ENCODE data around the gene CIT. TPM values are rescaled to one million over a fixed set of nuclear protein-coding genes. Genes with fewer than 3 reads are reported as not detected.

Gene CIT
- total and polyA plus RNA-seq, 7 experiments from 2014 or later, result 0.43 to 69.9 (median 1.7) TPM

DNA sequence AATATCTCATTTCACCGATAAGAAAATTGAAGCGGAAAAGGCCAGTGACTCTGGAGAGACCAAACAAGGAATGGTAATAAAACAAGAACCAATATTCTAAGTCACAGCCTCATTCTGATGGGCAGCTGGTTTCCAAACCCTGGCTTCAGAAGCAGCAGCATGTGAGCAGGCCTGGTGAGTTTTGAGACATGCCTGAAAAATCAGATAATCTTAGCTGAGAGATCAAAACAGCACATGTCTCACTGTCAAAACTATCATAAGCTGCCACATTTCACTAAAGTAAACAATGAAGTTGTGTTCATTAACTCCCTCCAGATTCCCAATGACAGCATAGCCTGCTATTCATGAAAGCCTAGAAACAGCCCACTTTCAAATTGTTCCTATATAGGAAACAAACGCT, 36.5 kb downstream of the CIT start:
- H3K27me3 Mint-ChIP-seq, result no peaks in the 10 kb centered on the region

DNA sequence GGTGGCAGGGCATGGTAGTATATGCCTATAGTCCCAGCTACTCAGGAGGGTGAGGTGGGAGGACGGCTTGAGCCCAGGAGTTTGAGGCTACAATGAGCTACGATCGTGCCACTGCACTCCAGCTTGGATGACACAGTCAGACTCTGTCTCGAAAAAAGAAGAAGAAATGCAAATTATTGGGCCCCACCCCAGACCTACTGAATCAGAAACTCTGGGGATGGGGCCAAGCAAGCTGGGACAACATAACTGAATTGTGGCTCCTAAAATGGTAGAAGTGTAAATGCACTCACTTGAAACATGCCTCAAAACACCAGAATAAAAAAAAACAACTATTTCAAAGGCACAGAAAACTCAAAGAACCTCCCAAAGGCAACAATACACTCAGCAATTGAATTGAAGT, 37.0 kb downstream of the CIT start:
- Histone ChIP-seq H3K4me3 (ENCODE audit: low read length) (no peak overlapping the region), H3K27me3 (ENCODE audit: control insufficient read depth in 2 of 2, insufficient read depth in 2 of 2, low read length in 2 of 2) (no peaks in the 10 kb centered on the region), H3K9me3 (ENCODE audit: control insufficient read depth in 2 of 3, low read length in 3 of 3) (peaks cover 0 to 10% (median 0%) of the 10 kb centered on the region in 3 experiments), H3K4me1 (ENCODE audit: control insufficient read depth in 2 of 2, insufficient read depth in 2 of 2, low read length in 2 of 2) (no peaks in the 10 kb centered on the region), H3K36me3 (ENCODE audit: control insufficient read depth in 2 of 3, insufficient read depth in 3 of 3, low read length in 3 of 3) (no peaks in the 10 kb centered on the region), H3K27ac (ENCODE audit: low read depth, low read length) (no peak overlapping the region)
- ChIA-PET CTCF (no interaction called here), POLR2A (no interaction called here)
- H3K9me3 Mint-ChIP-seq, result peaks cover 0 to 17% (median 5%) of the 10 kb centered on the region in 11 donors
- ATAC-seq (no peak), DNase-seq (no peak)
- peaks cover 4 to 44% (median 7%) of the 10 kb centered on the region in 5 donors for H3K36me3 Mint-ChIP-seq
- H3K27ac Mint-ChIP-seq, result no peak overlapping the region
- no peaks in the 10 kb centered on the region for H3K4me1 Mint-ChIP-seq
- H3K27me3 Mint-ChIP-seq, result no peaks in the 10 kb centered on the region
- intact Hi-C loops (cut with micrococcal nuclease), result no loop called here
- H3K4me3 Mint-ChIP-seq, result no peak overlapping the region

More for the DNA sequence above, 36.5 kb downstream of the CIT start:
- H3K4me1 Mint-ChIP-seq, result no peaks in the 10 kb centered on the region
- DNase-seq (no peak), ATAC-seq (no peak)
- Histone ChIP-seq H3K27ac (ENCODE audit: low read depth, low read length) (no peak overlapping the region), H3K36me3 (ENCODE audit: control insufficient read depth in 2 of 3, insufficient read depth in 3 of 3, low read length in 3 of 3) (no peaks in the 10 kb centered on the region), H3K4me1 (ENCODE audit: control insufficient read depth in 2 of 2, insufficient read depth in 2 of 2, low read length in 2 of 2) (no peaks in the 10 kb centered on the region), H3K9me3 (ENCODE audit: control insufficient read depth in 2 of 3, low read length in 3 of 3) (peaks cover 0 to 10% (median 0%) of the 10 kb centered on the region in 3 experiments), H3K4me3 (ENCODE audit: low read length) (no peak overlapping the region), H3K27me3 (ENCODE audit: control insufficient read depth in 2 of 2, insufficient read depth in 2 of 2, low read length in 2 of 2) (no peaks in the 10 kb centered on the region)
- no peak overlapping the region for H3K27ac Mint-ChIP-seq
- H3K9me3 Mint-ChIP-seq, result peaks cover 0 to 17% (median 5%) of the 10 kb centered on the region in 11 donors
- H3K36me3 Mint-ChIP-seq, result peaks cover 4 to 45% (median 7%) of the 10 kb centered on the region in 5 donors
- intact Hi-C loops (cut with micrococcal nuclease), result no loop called here
- CTCF ChIA-PET, result no interaction called here
- POLR2A ChIA-PET, result no interaction called here
- H3K4me3 Mint-ChIP-seq, result no peak overlapping the region

DNA sequence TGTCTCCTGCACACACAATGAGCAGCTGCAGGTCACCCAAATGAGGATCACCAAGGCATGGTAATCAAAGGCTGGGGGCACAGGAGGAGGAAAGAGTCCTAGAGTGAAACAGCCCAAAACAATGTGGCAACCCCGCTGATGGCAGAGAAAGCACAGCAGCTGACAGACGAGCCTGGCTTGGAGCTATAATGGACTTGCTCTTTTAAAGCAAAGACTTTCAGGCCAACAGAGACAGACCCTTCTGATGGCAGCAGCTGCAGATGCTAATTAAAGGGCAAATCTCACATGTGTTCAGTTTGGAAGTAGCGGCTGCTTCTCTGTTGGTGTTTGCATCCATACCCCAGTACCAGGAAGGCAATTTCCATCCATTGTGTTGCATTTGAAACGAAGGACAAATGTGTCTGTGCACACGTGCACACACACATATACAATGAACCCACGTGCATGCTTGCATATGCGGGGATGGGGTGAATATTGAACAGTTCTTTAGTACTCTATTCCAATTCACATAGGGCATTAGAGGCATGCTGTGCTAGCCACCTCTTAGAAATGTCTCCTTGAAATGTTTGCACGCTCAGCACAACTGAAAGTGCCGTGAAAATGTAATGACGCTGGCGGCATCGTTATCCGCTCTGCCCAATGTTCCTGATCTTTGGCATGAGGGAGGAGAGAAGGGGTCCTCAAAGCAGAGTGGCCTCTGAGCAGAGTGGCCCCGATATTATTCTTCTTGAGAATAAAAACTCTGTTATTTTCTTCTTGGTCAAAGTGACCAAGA, 38.1 kb downstream of the CIT start:
- Histone ChIP-seq H3K9me3 (ENCODE audit: control insufficient read depth in 2 of 3, low read length in 3 of 3) (peaks cover 0 to 10% (median 0%) of the 10 kb centered on the region in 3 experiments), H3K36me3 (ENCODE audit: control insufficient read depth in 2 of 3, insufficient read depth in 3 of 3, low read length in 3 of 3) (no peaks in the 10 kb centered on the region), H3K4me3 (ENCODE audit: low read length) (no peak overlapping the region), H3K27me3 (ENCODE audit: control insufficient read depth in 2 of 2, insufficient read depth in 2 of 2, low read length in 2 of 2) (no peaks in the 10 kb centered on the region), H3K4me1 (ENCODE audit: control insufficient read depth in 2 of 2, insufficient read depth in 2 of 2, low read length in 2 of 2) (no peaks in the 10 kb centered on the region), H3K27ac (ENCODE audit: low read depth, low read length) (no peak overlapping the region)
- CTCF ChIA-PET, result no interaction called here
- intact Hi-C loops (cut with micrococcal nuclease), result no loop called here
- Mint-ChIP-seq H3K36me3 (peaks cover 4 to 42% (median 7%) of the 10 kb centered on the region in 5 donors), H3K4me1 (no peaks in the 10 kb centered on the region), H3K27me3 (no peaks in the 10 kb centered on the region), H3K4me3 (no peak overlapping the region), H3K27ac (no peak overlapping the region), H3K9me3 (peaks cover 0 to 17% (median 5%) of the 10 kb centered on the region in 11 donors)
- no peak for ATAC-seq
- POLR2A ChIA-PET, result no interaction called here
- DNase-seq, result no peak

DNA sequence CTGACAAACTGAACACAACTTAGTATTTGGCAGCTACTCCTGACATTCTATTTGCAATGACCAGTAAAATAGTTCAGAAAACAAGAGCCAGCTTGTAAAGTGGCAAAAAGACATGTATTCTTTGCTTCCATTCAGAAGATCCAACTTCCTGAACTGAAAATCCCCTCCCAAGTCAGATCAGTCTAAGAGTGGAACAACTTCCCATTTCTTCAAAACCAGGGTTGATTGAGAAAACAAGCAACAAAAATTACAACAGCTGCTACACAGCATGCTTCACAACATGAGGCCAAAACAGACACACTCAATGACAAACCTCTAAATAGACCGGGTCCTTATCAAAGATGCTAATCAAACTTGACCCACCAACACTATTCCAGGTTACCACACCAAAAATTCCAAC, 40.3 kb downstream of the CIT start:
- Histone ChIP-seq H3K4me1 (ENCODE audit: control insufficient read depth in 2 of 2, insufficient read depth in 2 of 2, low read length in 2 of 2) (no peaks in the 10 kb centered on the region), H3K36me3 (ENCODE audit: control insufficient read depth in 2 of 3, insufficient read depth in 3 of 3, low read length in 3 of 3) (no peaks in the 10 kb centered on the region), H3K27ac (ENCODE audit: low read depth, low read length) (no peak overlapping the region), H3K9me3 (ENCODE audit: control insufficient read depth in 2 of 3, low read length in 3 of 3) (peaks cover 0 to 9% (median 0%) of the 10 kb centered on the region in 3 experiments), H3K27me3 (ENCODE audit: control insufficient read depth in 2 of 2, insufficient read depth in 2 of 2, low read length in 2 of 2) (no peaks in the 10 kb centered on the region), H3K4me3 (ENCODE audit: low read length) (no peak overlapping the region)
- ATAC-seq (no peak), DNase-seq (no peak)
- Mint-ChIP-seq H3K27ac (no peak overlapping the region), H3K36me3 (peaks cover 0 to 33% (median 5%) of the 10 kb centered on the region in 5 donors), H3K4me3 (no peak overlapping the region), H3K27me3 (no peaks in the 10 kb centered on the region), H3K9me3 (peaks cover 0 to 15% (median 4%) of the 10 kb centered on the region in 11 donors), H3K4me1 (no peaks in the 10 kb centered on the region)
- intact Hi-C loops (cut with micrococcal nuclease), result no loop called here
- ChIA-PET CTCF (no interaction called here), POLR2A (no interaction called here)

DNA sequence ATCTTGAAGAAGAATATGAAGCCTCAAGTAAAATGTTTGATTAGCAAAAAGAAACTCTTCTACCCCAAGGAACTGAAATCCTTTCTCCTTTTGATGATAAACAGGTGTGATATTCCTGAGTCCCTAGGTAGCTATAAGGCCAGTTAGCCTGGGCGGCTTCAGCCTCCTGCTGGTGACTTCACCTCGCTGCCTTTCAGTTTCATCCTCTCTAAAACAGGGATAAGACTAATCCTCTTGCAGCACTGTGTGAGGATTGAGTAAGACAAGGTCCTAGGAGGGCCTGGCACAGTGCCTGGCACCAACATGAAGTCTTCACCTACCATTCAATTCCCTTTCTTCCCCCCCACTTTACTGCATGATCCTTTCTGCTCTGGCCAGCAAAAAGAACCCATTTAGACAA, 42.1 kb downstream of the CIT start:
- intact Hi-C loops (cut with micrococcal nuclease), result no loop called here
- no peak overlapping the region for H3K27ac ChIP-seq (ENCODE audit: low read depth, low read length)
- ChIA-PET CTCF (no interaction called here), POLR2A (no interaction called here)
- H3K27me3 Mint-ChIP-seq, result no peaks in the 10 kb centered on the region
- H3K4me3 ChIP-seq (ENCODE audit: low read length), result no peak overlapping the region
- H3K4me3 Mint-ChIP-seq, result no peak overlapping the region
- ATAC-seq (no peak), DNase-seq (no peak)
- no peaks in the 10 kb centered on the region for H3K36me3 ChIP-seq (ENCODE audit: control insufficient read depth in 2 of 3, insufficient read depth in 3 of 3, low read length in 3 of 3)
- H3K4me1 Mint-ChIP-seq, result no peaks in the 10 kb centered on the region
- no peaks in the 10 kb centered on the region for H3K27me3 ChIP-seq (ENCODE audit: control insufficient read depth in 2 of 2, insufficient read depth in 2 of 2, low read length in 2 of 2)
- no peaks in the 10 kb centered on the region for H3K9me3 ChIP-seq (ENCODE audit: control insufficient read depth in 2 of 3, low read length in 3 of 3)
- H3K9me3 Mint-ChIP-seq, result peaks cover 0 to 1% (median 0%) of the 10 kb centered on the region in 11 donors
- peaks cover 0 to 27% (median 0%) of the 10 kb centered on the region in 5 donors for H3K36me3 Mint-ChIP-seq
- H3K4me1 ChIP-seq (ENCODE audit: control insufficient read depth in 2 of 2, insufficient read depth in 2 of 2, low read length in 2 of 2), result no peaks in the 10 kb centered on the region
- no peak overlapping the region for H3K27ac Mint-ChIP-seq

DNA sequence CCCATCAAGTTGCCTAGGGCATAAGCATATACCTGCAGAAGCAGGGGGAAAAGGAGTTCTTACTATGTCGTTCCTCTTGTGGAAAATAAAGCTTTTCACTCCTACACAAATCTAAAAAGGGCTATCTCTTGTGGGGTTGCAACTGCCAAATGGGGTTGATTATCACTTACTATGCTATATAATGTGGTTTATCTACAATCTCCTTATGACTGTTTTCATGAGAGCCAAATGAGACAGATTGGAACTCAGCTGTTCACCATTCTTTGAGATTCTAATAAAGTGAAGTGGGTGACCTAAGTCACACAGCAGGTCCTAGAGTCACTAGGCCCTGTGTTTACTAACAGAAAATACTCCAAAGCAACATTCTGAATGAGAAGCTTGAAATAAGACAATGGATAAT, 47.7 kb downstream of the CIT start:
- intact Hi-C loops (cut with micrococcal nuclease), result no loop called here
- Mint-ChIP-seq H3K4me1 (peaks cover 0 to 1% (median 0%) of the 10 kb centered on the region in 7 donors), H3K9me3 (peaks cover 0 to 3% (median 0%) of the 10 kb centered on the region in 11 donors), H3K36me3 (peaks cover 0 to 41% (median 0%) of the 10 kb centered on the region in 5 donors), H3K4me3 (no peak overlapping the region), H3K27ac (peak overlapping the region in 1 of 9 donors; percentile 24), H3K27me3 (no peaks in the 10 kb centered on the region)
- CTCF ChIA-PET, result no interaction called here
- no peak for DNase-seq
- no peak overlapping the region for H3K4me3 ChIP-seq (ENCODE audit: low read length)
- POLR2A ChIA-PET, result no interaction called here
- no peaks in the 10 kb centered on the region for H3K4me1 ChIP-seq (ENCODE audit: control insufficient read depth in 2 of 2, insufficient read depth in 2 of 2, low read length in 2 of 2)
- no peaks in the 10 kb centered on the region for H3K36me3 ChIP-seq (ENCODE audit: control insufficient read depth in 2 of 3, insufficient read depth in 3 of 3, low read length in 3 of 3)
- no peaks in the 10 kb centered on the region for H3K9me3 ChIP-seq (ENCODE audit: control insufficient read depth in 2 of 3, low read length in 3 of 3)
- no peak for ATAC-seq
- no peak overlapping the region for H3K27ac ChIP-seq (ENCODE audit: low read depth, low read length)
- no peaks in the 10 kb centered on the region for H3K27me3 ChIP-seq (ENCODE audit: control insufficient read depth in 2 of 2, insufficient read depth in 2 of 2, low read length in 2 of 2)

DNA sequence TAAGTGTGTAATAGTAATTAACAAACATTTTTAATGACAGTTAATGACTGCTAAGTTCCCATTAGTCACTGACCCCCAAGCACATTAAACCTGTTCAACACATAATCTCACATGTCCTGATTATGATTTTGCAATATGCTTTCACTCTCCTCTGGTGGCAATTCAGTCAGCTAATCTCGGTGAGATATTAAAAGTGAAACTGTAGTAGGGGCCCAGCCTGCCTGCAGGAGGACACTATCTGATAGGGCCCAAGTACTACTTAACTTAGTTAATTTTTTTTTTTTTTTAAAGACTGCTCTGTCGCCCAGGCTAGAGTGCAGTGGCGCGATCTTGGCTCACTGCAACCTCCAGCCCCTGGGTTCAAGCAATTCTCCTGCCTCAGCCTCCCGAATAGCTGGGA, 48.8 kb downstream of the CIT start:
- H3K27ac Mint-ChIP-seq, result no peak overlapping the region
- peaks cover 0 to 36% (median 0%) of the 10 kb centered on the region in 5 donors for H3K36me3 Mint-ChIP-seq
- Histone ChIP-seq H3K9me3 (ENCODE audit: control insufficient read depth in 2 of 3, low read length in 3 of 3) (no peaks in the 10 kb centered on the region), H3K4me3 (ENCODE audit: low read length) (no peak overlapping the region), H3K36me3 (ENCODE audit: control insufficient read depth in 2 of 3, insufficient read depth in 3 of 3, low read length in 3 of 3) (no peaks in the 10 kb centered on the region), H3K27ac (ENCODE audit: low read depth, low read length) (no peak overlapping the region), H3K4me1 (ENCODE audit: control insufficient read depth in 2 of 2, insufficient read depth in 2 of 2, low read length in 2 of 2) (no peaks in the 10 kb centered on the region), H3K27me3 (ENCODE audit: control insufficient read depth in 2 of 2, insufficient read depth in 2 of 2, low read length in 2 of 2) (no peaks in the 10 kb centered on the region)
- CTCF ChIA-PET, result interaction anchor here (0.7 kb wide), 2 partner anchors 45 to 1419 kb away, joined by 3 read pairs; no protein-coding TSS in a partner anchor
- intact Hi-C loops (cut with micrococcal nuclease), result no loop called here
- H3K4me1 Mint-ChIP-seq, result peaks cover 0 to 1% (median 0%) of the 10 kb centered on the region in 7 donors
- ATAC-seq (no peak), DNase-seq (no peak)
- no peaks in the 10 kb centered on the region for H3K27me3 Mint-ChIP-seq
- POLR2A ChIA-PET, result no interaction called here
- peaks cover 0 to 3% (median 0%) of the 10 kb centered on the region in 11 donors for H3K9me3 Mint-ChIP-seq
- H3K4me3 Mint-ChIP-seq, result no peak overlapping the region
